C4-2B (cell line): ENCODE results near the gene OR2A14.

Experiments
- ZFX ChIP-seq: fragments of 450-650 bp; IDR thresholded peaks from 2 replicates; pipeline ENCODE4 v1.6.1; 2017
- TF ChIP-seq, protein P1 (sequence below): fragments of 450-650 bp; conservative IDR thresholded peaks from 2 replicates; pipeline ENCODE4 v1.5.1; 2017; ENCODE audit warnings: mild to moderate bottlenecking

DNA sequence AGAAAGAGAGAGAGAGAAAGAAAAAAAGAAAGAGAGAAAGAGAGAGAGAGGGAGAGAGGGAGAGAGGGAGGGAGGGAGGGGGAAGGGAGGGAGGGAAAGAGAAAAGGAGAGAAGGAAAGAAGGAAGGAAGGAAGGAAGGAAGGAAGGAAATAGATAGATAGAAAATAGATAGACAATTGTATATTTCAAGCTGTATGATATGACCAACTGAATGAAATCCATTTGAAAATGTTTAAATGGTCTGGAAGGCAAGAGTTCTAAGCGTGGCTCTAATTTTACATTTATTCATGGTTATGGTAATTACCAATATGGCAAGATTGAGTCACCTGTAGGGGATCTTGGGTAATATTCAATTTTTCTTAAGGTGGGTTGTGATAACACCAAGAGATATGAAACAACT, 35.9 kb downstream of the OR2A14 start:
- TF ChIP-seq, protein P1, sequence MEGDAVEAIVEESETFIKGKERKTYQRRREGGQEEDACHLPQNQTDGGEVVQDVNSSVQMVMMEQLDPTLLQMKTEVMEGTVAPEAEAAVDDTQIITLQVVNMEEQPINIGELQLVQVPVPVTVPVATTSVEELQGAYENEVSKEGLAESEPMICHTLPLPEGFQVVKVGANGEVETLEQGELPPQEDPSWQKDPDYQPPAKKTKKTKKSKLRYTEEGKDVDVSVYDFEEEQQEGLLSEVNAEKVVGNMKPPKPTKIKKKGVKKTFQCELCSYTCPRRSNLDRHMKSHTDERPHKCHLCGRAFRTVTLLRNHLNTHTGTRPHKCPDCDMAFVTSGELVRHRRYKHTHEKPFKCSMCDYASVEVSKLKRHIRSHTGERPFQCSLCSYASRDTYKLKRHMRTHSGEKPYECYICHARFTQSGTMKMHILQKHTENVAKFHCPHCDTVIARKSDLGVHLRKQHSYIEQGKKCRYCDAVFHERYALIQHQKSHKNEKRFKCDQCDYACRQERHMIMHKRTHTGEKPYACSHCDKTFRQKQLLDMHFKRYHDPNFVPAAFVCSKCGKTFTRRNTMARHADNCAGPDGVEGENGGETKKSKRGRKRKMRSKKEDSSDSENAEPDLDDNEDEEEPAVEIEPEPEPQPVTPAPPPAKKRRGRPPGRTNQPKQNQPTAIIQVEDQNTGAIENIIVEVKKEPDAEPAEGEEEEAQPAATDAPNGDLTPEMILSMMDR, result no peak
- no peak for TF ChIP-seq ZFX
